Kidney capillary endothelial cell (primary cell): ENCODE results near the gene TCF25.

Experiments
- DNase-seq: peaks from one replicate; pipeline ENCODE4 v3.0.0-alpha.2; 2018; ENCODE audit warnings: low spot score

Gene TCF25

DNA sequence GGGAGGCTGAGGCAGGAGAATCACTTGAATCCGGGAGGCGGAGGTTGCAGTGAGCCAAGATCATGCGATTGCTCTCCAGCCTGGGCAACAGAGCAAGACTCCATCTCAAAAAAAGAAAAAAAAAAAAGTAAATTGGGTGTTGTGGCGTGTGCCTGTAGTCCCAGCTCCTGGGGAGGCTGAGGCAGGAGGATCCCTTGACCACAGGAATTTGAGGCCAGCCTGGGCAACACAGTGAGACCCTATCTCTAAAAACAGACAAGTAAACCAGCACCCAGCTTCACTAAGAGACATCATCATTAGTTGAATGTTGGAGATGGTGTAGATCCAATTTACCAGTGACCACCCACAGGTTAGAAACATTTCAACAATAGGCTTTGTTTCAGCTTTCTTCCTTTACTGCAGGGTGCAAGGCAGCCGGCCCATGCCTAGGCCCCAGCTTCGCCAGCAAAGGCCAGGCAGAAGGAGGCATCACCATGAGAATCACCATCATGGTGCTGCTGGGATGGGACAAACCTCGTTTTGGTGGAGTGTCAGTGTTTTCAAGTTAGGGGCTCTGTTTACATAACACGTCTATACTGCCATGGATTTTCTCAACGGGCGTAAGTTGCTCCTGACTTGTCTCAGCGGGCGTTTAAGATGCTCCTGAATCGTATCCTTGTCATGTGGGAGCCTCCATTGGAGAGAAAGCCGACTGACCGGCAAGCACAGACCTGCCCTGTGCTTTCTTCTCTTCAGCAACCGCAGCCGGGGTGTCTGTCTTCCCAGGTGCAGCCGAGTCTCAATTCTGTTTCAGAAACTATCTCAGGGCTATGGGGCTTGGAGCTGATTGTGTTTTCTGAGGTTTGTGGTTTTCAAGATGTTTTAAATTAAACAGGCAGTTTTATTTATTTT lies 7.3 kb downstream of the TCF25 start:
- DNase-seq: no peak

DNA sequence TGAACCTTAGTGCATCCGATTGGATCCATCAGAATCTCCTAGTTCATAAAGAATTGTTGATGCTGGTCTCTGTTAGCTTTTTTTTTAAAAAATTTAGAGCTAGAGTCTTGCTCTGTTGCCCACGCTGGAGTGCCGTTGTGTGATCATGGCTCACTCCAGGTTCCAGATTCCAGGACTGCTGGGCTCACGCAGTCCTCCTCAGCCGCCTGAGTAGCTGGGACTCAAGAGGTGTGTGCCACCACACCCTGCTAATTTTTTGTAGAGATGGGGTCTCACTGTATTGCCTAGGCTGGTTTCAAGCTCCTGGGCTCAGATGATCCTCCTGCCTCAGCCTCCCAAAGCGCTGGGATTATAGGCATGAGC lies 8.0 kb downstream of the TCF25 start:
- DNase-seq: no peak

DNA sequence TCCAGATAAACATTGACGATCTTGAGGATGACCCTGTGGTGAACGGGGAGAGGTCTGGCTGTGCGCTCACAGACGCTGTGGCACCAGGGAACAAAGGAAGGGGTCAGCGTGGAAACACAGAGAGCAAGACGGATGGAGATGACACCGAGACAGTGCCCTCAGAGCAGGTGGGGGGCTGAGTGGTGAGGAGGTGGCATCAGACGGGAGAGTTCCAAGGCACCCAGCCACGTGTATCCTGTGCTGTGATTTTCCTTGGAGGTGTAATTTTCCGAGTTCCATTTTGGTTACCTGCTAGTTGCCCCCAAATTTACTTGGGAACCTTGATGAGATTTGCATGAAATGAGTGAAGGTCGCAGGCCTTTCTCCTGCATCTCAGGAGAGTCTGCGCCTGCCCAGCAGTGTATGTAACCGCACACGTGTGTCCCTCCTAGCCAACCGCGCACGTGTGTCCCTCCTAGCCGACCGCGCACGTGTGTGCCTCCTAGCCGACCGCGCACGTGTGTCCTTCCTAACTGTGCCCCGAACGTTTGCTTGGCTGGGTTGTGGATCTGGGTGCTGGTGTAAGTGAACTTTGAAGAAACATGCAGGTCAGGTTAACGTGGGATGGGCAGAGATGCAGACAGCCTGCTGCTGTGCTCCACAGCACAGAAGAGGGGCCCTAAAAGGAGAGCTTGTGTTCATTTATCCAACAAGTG lies 10.1 kb downstream of the TCF25 start:
- no peak for DNase-seq

DNA sequence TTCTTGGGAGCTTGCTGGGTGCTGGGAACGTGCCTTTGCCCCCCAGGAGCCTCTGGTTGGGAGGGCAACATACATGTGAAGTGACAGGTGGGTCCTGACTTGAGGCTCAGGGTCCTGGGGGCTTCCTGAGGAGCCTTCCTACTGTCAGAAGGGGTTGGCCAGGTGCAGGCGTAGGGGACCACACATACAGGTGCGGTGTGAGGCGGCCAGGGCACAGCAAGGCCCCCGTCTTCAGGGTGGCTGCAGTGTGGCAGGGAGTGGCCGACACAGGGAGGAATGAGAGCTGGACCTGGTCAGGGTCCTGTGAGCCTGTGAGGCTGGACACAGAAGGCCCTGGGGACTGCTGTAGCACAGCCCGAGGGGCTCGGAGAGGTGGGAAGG lies 10.6 kb downstream of the TCF25 start:
- DNase-seq: no peak

DNA sequence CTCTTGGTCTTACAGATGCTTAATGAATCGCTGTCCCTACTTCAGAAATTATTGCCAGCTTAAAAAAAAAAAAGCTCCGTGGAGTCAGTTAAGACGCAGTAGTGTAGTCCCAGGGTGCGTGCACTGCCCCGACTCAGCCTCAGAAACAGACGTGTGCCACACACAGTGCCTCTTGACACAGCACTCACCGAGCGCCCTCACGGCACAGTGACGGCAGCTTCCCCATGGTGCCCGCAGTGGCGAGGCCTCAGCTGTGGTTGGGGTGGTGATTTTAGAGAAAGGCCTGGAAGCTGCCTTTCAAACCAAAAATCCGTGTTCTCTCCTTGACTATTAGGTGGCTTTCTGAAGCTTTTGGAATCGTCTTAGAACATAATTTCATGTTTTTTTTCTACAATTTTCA lies 13.9 kb downstream of the TCF25 start:
- no peak for DNase-seq

DNA sequence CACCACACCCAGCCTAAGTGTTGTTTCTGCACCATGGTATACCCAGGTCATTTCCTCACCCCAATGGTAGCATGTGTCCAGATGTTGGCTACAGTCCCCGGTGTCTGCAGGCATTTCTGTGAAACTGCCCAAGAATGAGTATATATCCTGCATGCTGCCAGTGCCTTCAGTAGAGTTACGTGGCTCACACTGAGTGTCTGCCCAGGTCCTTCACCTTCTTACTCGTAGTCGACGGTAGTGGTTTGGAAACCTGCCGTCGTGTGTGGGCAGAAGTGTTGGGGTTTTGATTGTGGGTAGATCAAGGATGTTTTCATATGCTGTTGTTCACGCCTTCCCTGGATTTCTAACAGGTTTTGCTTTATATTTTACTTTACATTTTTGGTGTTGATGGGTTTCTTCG lies 16.8 kb downstream of the TCF25 start:
- DNase-seq: no peak

DNA sequence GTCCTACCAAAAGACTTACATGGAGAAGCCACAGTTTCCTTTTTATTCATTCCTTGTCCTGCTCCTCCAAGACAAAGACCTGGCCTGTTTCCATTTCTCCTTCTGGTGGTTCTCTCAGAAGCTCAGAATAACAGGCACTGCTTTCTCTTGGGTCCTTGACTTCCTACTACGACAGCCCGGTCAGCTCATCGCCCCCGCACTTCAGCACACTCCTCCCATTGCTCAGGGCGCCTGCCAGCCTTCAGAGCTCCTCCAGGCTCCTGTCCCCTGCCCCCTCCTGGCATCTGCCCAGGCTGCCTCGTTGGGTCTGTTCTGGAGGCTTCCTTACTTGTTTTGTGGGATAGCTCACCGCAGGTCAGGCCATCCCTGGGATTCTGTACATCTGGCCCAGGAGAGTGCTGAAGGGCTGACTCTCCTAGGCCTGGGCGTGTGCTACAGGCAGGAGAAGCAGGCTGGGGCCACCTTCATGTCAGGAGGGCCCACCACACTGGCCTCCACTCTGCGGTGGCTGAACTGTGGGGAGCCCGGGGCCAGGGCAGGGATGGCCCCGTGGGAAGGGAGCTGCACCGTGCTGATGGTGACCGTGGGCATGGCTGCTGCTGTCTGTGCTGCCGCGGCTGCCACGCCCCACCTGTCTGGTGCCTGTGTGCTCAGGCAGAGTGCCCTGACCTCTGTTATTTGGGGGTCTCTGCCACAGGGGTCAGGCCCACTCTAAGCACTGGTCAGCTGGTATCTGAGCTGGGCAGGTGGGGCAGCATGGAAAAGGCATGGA lies 17.7 kb downstream of the TCF25 start:
- no peak for DNase-seq

DNA sequence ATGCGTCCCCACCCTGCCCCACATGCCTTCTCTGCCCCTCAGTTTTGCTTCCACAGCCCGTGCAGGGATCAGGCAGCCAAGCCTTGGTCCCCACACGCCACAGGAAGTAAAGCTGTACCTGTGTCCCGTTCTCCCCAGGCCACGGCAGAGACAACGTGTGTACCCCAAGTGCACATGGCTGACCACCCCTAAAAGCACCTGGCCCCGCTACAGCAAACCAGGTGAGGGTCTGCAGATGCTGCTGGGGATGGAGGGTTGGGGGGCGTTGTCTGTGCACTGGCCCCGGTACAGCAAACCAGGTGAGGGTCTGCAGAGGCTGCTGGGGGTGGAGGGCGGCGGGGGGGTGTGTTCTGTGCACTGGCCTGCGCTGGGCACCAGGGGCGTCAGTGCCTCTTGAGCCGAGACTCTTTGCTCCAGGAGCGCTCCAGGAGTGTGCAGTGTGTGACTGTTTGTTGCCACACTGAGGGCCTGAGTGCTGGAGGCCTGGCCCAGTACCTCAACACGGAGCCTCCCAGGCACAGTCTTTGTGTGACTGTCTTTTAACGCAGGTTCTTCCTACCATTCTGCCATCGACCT lies 18.8 kb downstream of the TCF25 start:
- no peak for DNase-seq

DNA sequence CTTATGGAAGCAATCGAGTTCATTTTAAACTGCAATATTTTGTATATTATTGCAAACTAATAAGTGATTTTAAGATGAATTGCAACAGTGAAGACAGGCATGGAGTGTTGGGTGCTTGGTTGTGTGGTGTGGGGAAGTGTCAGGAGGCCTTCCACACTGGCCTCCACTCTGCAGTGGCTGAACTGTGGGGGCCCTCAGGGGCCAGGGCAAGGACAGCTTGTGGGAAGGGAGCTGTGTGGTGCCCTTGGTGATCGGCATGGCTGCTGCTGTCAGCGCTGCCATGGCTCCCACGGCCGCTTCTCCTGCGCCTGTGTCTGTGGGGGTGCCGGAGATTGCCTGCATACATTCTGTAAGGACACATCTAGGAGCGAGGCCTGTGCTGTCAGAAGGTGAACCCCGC lies 19.2 kb downstream of the TCF25 start:
- DNase-seq: no peak

DNA sequence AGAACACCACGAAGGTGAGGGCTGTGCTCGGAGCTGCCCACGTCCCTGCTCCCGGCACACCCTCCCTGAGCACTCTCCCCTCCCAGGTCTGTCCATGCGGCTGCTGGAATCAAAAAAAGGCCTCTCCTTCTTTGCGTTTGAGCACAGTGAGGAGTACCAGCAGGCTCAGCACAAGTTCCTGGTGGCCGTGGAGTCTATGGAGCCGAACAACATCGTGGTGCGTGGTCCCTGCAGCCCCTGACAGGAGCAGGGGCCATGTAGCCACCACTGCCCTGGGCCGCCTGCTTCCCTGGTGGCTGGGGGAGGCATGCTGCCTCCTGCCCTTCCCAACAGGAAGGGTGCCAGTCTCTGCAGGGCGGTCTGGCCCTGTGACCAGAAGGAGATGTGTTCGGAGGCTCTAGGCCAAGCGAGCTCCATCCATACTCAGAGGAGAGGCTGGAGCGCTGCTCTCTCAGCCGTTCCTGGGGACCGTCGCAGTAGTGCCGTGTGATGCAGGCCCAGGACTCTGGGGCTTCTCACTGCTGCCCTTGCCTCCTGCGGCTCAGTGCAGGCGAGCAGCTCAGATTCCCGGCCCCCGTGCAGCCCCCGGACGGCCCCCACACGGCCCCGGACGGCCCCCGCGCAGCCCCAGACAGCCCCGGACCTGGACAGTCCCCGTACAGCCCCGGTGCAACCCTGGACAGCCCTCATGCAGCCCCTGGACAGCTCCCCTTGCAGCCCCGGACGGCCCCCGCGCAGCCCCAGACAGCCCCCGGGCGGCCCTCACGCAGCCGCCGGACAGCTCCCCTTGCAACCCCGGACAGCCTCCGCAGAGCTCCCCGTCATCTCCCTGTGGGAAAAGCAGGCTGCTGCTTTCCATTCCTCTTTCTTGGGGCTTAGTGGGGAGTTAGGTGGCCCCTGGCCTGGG lies 20.5 kb downstream of the TCF25 start:
- no peak for DNase-seq

DNA sequence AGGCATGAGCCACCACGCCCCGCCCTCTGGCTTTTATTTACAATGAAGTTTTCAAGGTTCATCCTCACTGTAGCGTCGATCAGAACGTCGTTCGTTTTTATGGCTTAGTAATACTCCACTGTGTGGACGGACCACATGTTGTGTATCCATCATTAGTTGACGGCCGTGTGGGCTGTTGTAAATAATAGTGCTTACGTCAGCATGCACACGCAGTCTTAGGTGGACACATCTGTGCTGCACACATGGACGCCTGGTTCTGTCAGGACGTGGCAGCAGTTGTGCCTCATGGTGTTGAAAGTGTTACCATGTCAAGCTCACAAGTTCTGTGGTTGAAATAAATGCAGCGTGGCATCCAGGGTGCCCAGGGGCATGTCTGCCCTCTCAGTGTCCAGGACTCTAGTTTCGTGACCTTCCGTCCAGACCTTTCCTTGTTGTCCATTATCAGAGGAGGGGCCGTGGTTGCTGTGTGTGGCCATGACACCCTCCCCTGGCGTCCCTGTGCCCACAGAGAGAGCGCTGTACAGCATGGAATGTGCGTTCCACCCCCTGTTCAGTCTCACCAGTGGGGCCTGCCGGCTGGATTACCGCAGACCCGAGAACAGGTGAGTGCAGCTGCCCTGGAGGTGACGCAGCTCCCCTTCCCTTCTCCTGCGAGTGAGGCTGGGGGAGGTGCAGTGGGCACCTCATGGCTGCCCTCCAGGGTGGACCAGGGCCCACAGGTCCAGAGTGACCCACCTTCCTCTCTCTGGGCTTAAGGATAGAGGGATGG lies 22.3 kb downstream of the TCF25 start:
- no peak for DNase-seq

DNA sequence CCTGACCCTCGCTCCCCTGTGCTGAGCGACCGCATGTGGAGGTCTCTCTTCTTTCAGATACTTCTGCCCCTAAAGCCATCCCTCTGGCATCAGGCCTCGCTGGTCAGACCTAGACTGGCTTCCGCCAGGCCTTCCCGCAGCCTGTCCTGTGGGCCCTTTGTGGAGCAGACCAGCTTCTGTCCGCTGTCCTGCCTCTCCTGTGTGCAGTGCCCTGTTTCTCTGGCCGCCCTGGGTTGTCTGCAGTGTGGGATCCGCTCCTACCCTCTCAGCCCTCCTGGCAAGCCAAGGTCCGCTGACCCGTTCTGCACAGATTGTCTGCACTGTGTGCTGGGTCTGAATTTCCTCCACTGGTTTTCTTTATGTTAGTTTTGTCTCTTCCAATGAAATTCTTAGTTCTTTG lies 23.8 kb downstream of the TCF25 start:
- DNase-seq: no peak

DNA sequence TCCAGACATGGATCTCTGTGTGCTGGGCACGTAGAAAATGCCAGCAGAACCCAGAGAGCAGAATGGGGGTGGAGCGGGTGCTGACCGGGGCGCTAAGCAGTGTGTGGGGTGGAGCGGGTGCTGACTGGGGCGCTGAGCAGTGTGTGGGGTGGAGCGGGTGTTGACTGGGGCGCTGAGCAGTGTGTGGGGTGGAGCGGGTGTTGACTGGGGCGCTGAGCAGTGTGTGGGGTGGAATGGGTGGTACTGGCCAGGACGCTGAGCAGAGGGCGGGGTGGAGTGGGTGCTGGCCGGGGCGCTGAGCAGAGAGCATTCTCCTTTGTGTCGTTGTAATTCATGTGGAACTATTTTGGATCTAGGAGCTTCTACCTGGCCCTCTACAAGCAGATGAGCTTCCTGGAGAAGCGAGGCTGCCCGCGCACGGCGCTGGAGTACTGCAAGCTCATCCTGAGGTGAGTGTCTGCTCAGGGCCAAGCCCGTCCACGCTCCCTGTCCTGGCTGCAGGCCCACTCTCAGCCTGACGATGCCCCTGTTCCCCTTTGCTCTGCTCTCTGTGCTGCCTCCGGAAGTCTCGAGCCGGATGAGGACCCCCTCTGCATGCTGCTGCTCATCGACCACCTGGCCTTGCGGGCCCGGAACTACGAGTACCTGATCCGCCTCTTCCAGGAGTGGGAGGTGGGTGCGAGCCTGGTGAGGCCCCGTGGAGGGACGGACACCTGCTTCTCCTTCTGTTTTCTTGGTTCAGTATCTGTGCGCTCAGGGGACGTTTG lies 25.0 kb downstream of the TCF25 start:
- no peak for DNase-seq

DNA sequence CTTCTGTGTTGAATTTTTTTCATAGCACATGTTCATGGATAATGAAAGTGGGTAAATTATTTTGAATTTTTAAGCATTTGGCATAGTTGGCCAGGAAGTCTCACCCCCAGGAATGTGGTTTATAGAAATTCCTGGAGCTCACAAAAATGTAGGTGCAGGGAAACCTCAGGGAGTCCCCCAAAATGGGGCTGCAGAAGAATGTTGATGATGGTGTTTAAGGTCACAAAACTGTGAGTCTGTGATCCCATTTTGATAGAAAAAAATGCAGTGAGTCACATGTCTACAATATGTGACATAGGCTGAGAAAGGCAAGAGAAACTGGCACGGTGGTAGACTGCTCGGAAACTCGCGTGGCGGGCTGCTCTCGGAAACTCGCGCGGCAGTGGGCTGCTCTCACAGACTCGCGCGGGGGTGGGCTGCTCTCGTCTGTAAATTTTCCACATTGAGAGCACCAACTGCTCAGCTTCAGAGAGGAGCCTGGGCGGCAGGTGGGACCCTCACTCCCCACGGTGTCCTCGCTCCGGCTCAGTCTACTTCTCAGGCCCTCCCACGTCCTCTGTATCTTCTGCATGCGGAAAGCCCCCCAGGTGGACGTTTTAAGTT lies 26.6 kb downstream of the TCF25 start:
- DNase-seq: no peak

DNA sequence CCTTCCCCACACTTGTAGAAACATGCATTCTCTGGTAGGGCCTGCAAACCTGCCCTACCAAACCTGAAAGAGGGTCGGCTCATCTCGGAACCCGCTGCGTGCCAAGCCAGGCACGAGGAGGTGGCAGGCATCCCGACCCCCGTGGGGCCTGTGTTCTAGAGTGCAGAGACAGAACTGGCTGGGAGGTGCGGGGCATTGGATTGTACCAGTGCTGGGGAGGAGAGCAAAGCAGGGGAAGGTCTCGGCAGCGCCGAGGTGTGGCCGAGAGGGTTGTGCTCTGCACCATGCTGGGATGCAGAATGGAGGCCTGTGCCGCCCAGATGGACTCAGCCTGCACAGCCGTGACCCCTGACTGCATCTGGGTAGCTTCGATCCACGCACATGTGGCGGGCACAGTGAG lies 27.5 kb downstream of the TCF25 start:
- no peak for DNase-seq

DNA sequence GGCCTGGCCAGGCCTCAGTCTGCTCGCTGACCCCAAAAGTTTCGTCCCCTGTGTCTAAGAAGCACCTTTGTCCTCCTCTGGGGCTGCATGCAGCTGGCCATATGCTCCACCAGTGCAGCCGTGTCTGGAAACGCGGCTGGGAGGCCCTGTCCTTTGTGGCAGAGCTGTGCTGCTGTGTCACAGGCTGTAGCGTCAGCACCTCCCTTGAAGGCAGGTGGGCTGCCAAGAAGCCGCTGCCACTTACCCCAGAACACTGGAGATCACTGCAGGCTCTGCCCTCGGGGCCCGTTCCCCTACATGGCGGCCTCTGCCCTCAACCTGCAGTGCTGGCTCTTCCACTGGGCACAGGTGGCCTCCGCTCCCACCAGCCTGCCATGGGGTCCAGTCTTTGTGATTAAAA lies 29.6 kb downstream of the TCF25 start:
- no peak for DNase-seq

DNA sequence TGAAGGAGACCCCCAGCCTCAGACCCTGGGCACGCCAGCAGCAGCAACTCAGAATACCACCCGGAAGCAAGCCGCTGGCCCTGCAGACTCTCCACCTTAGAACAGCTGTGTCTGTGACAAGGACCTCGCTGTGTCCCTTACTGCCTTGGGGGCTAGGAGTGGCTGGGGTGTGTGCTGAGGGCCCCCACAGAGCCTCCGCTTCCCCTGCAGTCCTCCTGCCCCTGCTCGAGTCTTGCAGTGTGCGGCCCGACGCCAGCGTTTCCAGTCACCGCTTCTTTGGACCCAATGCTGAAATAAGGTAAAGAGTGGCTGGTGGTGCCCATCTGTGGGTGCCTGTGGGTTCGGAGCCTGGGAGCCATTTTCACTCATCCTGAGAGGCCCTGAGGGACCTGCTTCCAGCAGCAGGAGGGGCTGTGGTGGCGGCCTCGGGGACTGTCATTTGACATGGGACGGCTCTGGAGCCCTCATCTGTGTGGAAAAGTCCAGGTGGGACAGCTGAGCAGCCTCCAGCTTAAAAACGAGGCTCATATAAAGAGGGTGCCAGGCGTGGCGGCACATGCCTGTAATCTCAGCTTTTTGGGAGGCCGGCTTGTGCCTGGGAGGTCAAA lies 30.6 kb downstream of the TCF25 start:
- no peak for DNase-seq

DNA sequence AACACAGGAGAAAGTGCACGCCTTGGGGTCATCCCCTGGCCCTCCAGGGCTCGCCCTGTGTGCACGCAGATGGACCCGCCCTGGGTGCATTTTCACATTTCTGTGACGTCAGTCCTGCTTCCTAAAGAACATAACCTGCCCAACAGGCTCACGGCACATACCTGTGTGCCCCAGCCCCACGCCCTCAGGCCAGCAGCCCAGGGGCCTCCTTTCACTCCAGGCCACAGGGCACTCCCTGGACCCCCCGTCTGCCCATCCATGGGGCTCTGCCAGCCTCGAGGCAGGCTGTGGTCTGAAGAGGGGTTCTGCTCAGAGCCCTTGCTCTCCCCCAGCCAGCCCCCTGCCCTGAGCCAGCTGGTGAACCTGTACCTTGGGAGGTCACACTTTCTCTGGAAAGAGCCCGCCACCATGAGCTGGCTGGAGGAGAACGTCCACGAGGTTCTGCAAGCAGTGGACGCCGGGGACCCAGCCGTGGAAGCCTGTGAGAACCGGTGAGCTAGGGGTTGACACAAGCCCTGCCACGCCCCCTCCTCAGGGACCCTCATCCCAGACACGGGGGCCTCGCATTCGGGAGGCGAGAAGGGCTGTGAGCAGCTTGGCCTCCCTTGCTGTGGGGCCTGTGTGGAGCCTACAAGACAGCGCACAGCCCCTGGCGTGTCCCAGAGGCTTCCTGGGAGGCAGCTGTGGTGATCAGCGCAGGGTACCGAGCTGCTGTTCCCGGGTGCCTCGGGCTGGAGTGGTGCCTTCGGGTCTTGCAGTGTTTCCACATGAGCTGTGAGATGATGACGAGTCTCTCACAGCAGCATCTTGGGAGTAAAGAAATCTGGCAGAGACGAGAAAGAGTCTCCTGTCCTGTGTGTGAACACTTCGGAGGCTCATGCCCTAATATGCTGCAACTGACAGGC lies 31.5 kb downstream of the TCF25 start:
- no peak for DNase-seq
